ENCODE measurements around the gene PTPRN2.

The PTPRN2 gene

GRCh38 chr7:157831143-157831905 lies 756.3 kb downstream of the PTPRN2 start:
- in situ Hi-C loops (cut with MboI; ENCODE audit: low pct_unique_long_range_greater_than_20kb, low sequenced_read_pairs, unreplicated experiment) = no loop called here
- no peak for DNase-seq (ENCODE audit: low spot score)
- no peak for TF ChIP-seq CTCF (IDR thresholded peaks at IDR 0.05; ENCODE audit: extremely low read depth, insufficient read depth, missing control alignments)

GRCh38 chr7:157830331-157830730 lies 757.3 kb downstream of the PTPRN2 start:
- DNase-seq (ENCODE audit: low spot score) = no peak
- TF ChIP-seq CTCF (IDR thresholded peaks at IDR 0.05; ENCODE audit: extremely low read depth, insufficient read depth, missing control alignments) = no peak
- in situ Hi-C loops (cut with MboI; ENCODE audit: low pct_unique_long_range_greater_than_20kb, low sequenced_read_pairs, unreplicated experiment) = no loop called here

- TF ChIP-seq CTCF (IDR thresholded peaks at IDR 0.05; ENCODE audit: extremely low read depth, insufficient read depth, missing control alignments) = no peak
- DNase-seq (ENCODE audit: low spot score) = no peak
- in situ Hi-C loops (cut with MboI; ENCODE audit: low pct_unique_long_range_greater_than_20kb, low sequenced_read_pairs, unreplicated experiment) = no loop called here
Observed at GRCh38 chr7:157829491-157829890, 758.1 kb downstream of the PTPRN2 start.

- DNase-seq (ENCODE audit: low spot score) = no peak
- TF ChIP-seq CTCF (IDR thresholded peaks at IDR 0.05; ENCODE audit: extremely low read depth, insufficient read depth, missing control alignments) = no peak
- in situ Hi-C loops (cut with MboI; ENCODE audit: low pct_unique_long_range_greater_than_20kb, low sequenced_read_pairs, unreplicated experiment) = no loop called here
Observed at GRCh38 chr7:157828881-157829280, 758.7 kb downstream of the PTPRN2 start.

GRCh38 chr7:157828190-157828589 lies 759.4 kb downstream of the PTPRN2 start:
- in situ Hi-C loops (cut with MboI; ENCODE audit: low pct_unique_long_range_greater_than_20kb, low sequenced_read_pairs, unreplicated experiment) = no loop called here
- TF ChIP-seq CTCF (IDR thresholded peaks at IDR 0.05; ENCODE audit: extremely low read depth, insufficient read depth, missing control alignments) = no peak
- no peak for DNase-seq (ENCODE audit: low spot score)

GRCh38 chr7:157827863-157828160 lies 759.8 kb downstream of the PTPRN2 start:
- no peak for DNase-seq (ENCODE audit: low spot score)
- no peak for TF ChIP-seq CTCF (IDR thresholded peaks at IDR 0.05; ENCODE audit: extremely low read depth, insufficient read depth, missing control alignments)
- in situ Hi-C loops (cut with MboI; ENCODE audit: low pct_unique_long_range_greater_than_20kb, low sequenced_read_pairs, unreplicated experiment) = no loop called here
